HG02885 (cell line): ENCODE results near the gene NTN1.

Experiments
- ATAC-seq: cut with Tn5 transposase; IDR thresholded peaks from one replicate; pipeline ENCODE4 v1.9.1; 2021; ENCODE audit warnings: mild to moderate bottlenecking; ENCODE audit not compliant: unreplicated experiment, poor library complexity

Gene NTN1

GRCh38 chr17:9258115-9259015, 237.1 kb downstream of the NTN1 start:
- ATAC-seq, result no peak

GRCh38 chr17:9259419-9259818, 238.1 kb downstream of the NTN1 start:
- ATAC-seq, result no peak

- ATAC-seq, result no peak
Observed at GRCh38 chr17:9261081-9262012, 240.0 kb downstream of the NTN1 start.

- no peak for ATAC-seq
Observed at GRCh38 chr17:9266031-9266680, 244.8 kb downstream of the NTN1 start.

GRCh38 chr17:9266697-9267117, 245.4 kb downstream of the NTN1 start:
- ATAC-seq, result no peak

GRCh38 chr17:9268546-9268945, 247.2 kb downstream of the NTN1 start:
- no peak for ATAC-seq

- no peak for ATAC-seq
Observed at GRCh38 chr17:9269350-9270035, 248.2 kb downstream of the NTN1 start.

GRCh38 chr17:9270921-9271320, 249.6 kb downstream of the NTN1 start:
- no peak for ATAC-seq

GRCh38 chr17:9271989-9272388, 250.7 kb downstream of the NTN1 start:
- ATAC-seq, result no peak

- ATAC-seq, result no peak
Observed at GRCh38 chr17:9272501-9273200, 251.3 kb downstream of the NTN1 start.

- ATAC-seq, result no peak
Observed at GRCh38 chr17:9273428-9274391, 252.4 kb downstream of the NTN1 start.

- ATAC-seq, result no peak
Observed at GRCh38 chr17:9274973-9275372, 253.7 kb downstream of the NTN1 start.

GRCh38 chr17:9279893-9280292, 258.6 kb downstream of the NTN1 start:
- no peak for ATAC-seq

GRCh38 chr17:9283909-9284308, 262.6 kb downstream of the NTN1 start:
- no peak for ATAC-seq

- no peak for ATAC-seq
Observed at GRCh38 chr17:9284884-9285283, 263.6 kb downstream of the NTN1 start.

- no peak for ATAC-seq
Observed at GRCh38 chr17:9285602-9286427, 264.5 kb downstream of the NTN1 start.

GRCh38 chr17:9286434-9286833, 265.1 kb downstream of the NTN1 start:
- ATAC-seq, result no peak
